SU-DHL-6 (cell line): ENCODE data around the gene S100A14.

Experiments used
- EZH2phosphoT487 ChIP-seq: fragments of 200-600 bp; sonication (generic), shearing (Covaris generic); conservative IDR thresholded peaks from 2 replicates; pipeline ENCODE4 v1.6.1; 2018; ENCODE audit warnings: mild to moderate bottlenecking, antibody characterized with exemption, low read length, moderate library complexity, mixed read lengths
- TF ChIP-seq, protein P1 (sequence below): fragments of 200-600 bp; sonication (generic); IDR thresholded peaks from one replicate; pipeline ENCODE4 v1.5.1; 2017; ENCODE audit warnings: antibody characterized with exemption, mild to moderate bottlenecking, low read length, moderate library complexity; ENCODE audit not compliant: insufficient read depth, poor library complexity, severe bottlenecking

DNA sequence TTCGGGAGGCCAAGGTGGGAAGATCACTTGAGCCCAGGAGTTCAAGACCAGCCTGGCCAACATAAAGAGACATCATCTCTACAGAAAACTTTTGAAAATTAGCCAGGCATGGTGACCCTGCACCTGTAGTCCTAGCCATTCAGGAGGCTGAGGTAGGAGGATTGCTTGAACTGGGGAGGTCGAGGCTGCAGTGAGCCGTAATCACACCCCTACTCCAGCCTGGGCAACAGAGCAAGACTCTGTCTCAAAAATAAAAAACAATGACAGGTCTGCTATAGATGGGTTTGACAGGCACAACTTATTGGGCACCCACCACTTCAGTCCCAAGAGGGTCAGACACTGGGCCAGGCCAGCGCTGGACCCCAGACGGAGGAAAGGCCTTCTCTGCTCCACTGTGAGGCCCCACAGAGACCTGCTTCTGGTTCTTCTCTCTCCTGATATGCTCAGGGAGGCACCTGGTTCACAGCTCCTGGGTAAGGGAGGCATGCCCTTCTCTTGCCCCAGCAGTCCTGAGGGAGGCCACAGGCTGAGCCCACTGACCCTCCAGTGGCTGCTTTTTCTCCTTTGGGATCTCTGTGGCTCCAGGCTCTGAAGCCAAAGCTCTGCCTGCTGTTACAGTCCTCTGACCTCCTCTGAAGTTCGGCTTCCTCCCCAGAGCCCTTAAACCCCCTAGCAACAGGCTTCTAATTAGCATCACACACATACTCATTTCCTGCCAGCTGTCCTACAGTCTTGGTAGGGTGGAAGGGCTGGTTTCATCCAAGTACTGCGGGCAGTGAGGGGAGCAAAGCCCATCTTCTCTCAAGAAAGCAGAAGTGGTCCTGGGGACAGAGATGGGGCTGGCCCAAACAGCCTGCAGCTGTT is 17.6 kb downstream of the S100A14 start:
- TF ChIP-seq, protein P1, sequence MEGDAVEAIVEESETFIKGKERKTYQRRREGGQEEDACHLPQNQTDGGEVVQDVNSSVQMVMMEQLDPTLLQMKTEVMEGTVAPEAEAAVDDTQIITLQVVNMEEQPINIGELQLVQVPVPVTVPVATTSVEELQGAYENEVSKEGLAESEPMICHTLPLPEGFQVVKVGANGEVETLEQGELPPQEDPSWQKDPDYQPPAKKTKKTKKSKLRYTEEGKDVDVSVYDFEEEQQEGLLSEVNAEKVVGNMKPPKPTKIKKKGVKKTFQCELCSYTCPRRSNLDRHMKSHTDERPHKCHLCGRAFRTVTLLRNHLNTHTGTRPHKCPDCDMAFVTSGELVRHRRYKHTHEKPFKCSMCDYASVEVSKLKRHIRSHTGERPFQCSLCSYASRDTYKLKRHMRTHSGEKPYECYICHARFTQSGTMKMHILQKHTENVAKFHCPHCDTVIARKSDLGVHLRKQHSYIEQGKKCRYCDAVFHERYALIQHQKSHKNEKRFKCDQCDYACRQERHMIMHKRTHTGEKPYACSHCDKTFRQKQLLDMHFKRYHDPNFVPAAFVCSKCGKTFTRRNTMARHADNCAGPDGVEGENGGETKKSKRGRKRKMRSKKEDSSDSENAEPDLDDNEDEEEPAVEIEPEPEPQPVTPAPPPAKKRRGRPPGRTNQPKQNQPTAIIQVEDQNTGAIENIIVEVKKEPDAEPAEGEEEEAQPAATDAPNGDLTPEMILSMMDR: no peak
- TF ChIP-seq EZH2phosphoT487: no peak
